GM10847 (cell line): ENCODE results near the gene PLA2R1.

Experiments
- POLR2A ChIP-seq: IDR thresholded peaks from 2 replicates; pipeline ENCODE4 v1.6.1; 2011; ENCODE audit not compliant: insufficient read length; ENCODE audit errors: extremely low read depth

Gene PLA2R1

GRCh38 chr2:159890551-159891266 lies 171.7 kb downstream of the PLA2R1 start:
- no peak for TF ChIP-seq POLR2A

GRCh38 chr2:159882130-159882745 lies 180.2 kb downstream of the PLA2R1 start:
- TF ChIP-seq POLR2A = no peak
